OCI-LY7 (cell line): ENCODE data around the gene SLC31A2. TPM values are rescaled to one million over a fixed set of nuclear protein-coding genes. Genes with fewer than 3 reads are reported as not detected.

Experiments used
- BruUV-seq: library from RNA; stranded (reverse); fragments of 400-500 nt; replicated peaks from 2 replicates; lab custom pipeline; 2021; lab: Mats Ljungman, UMichigan
- CTCF ChIA-PET: fragments of 300-600 bp; sonication (Branson Sonifier 250); formaldehyde crosslinking; loops from one replicate; lab custom pipeline; 2022; ENCODE audit warnings: antibody characterized with exemption; ENCODE audit not compliant: unreplicated experiment; lab: Charles Lee
- POLR2A ChIA-PET: fragments of 300-600 bp; sonication (Branson Sonifier 250); formaldehyde crosslinking; loops from one replicate; lab custom pipeline; 2022; ENCODE audit warnings: antibody characterized with exemption; lab: Charles Lee
- DNase-seq: peaks from one replicate; pipeline ENCODE4 v3.0.0-alpha.2; 2015; ENCODE audit warnings: low spot score
- H2AFZ ChIP-seq: fragments of 200-600 bp; sonication (generic), shearing (Covaris generic); 2 replicates; pipeline ENCODE4 v1.6.1; 2014; ENCODE audit warnings: mild to moderate bottlenecking, antibody characterized with exemption, low read length, moderate library complexity
- H3K27ac ChIP-seq: fragments of 200-600 bp; sonication (generic); 2 replicates; pipeline ENCODE4 v1.5.1; 2014; ENCODE audit warnings: mixed run types, low read depth, mild to moderate bottlenecking, moderate library complexity, low read length, inconsistent platforms; ENCODE audit not compliant: poor library complexity, severe bottlenecking
- H3K36me3 ChIP-seq: fragments of 200-600 bp; sonication (generic); 2 replicates; pipeline ENCODE4 v1.6.1; 2014; ENCODE audit warnings: mild to moderate bottlenecking, antibody characterized with exemption, low read length, moderate library complexity, mixed read lengths; ENCODE audit not compliant: insufficient read depth
- H3K4me1 ChIP-seq: fragments of 200-600 bp; sonication (generic); 2 replicates; pipeline ENCODE4 v1.5.1; 2014; ENCODE audit warnings: mild to moderate bottlenecking, low read length; ENCODE audit not compliant: insufficient read depth, poor library complexity, severe bottlenecking
- H3K4me2 ChIP-seq: fragments of 200-600 bp; sonication (generic); 2 replicates; pipeline ENCODE4 v1.6.1; 2014; ENCODE audit warnings: mild to moderate bottlenecking, low read length
- H3K4me3 ChIP-seq: fragments of 200-600 bp; sonication (generic); 2 replicates; pipeline ENCODE4 v1.5.1; 2014; ENCODE audit warnings: mild to moderate bottlenecking, low read depth, low read length; ENCODE audit not compliant: poor library complexity, severe bottlenecking
- H3K79me2 ChIP-seq: fragments of 200-600 bp; sonication (generic); 2 replicates; pipeline ENCODE4 v1.6.1; 2016; ENCODE audit warnings: low read depth, mild to moderate bottlenecking, low read length, moderate library complexity, mixed read lengths; ENCODE audit not compliant: insufficient read depth
- H3K9me2 ChIP-seq: fragments of 200-600 bp; sonication (generic); 2 replicates; pipeline ENCODE4 v1.6.1; 2016; ENCODE audit warnings: mild to moderate bottlenecking, low read length, mixed read lengths; ENCODE audit not compliant: insufficient read depth
- H3K9me3 ChIP-seq: fragments of 200-600 bp; sonication (generic); 2 replicates; pipeline ENCODE4 v1.6.1; 2014; ENCODE audit warnings: mild to moderate bottlenecking, mixed run types, low read length, mixed read lengths
- H4K20me1 ChIP-seq: fragments of 200-600 bp; sonication (generic); 2 replicates; pipeline ENCODE4 v1.6.1; 2014; ENCODE audit warnings: mild to moderate bottlenecking, antibody characterized with exemption, low read length, moderate library complexity, mixed read lengths; ENCODE audit not compliant: insufficient read depth
- CTCF ChIP-seq: fragments of 200-600 bp; sonication (generic); conservative IDR thresholded peaks from 2 replicates; pipeline ENCODE4 v1.5.1; 2014; ENCODE audit warnings: mild to moderate bottlenecking, antibody characterized with exemption, low read length, moderate library complexity, mixed read lengths
- EZH2phosphoT487 ChIP-seq: fragments of 200-600 bp; sonication (generic); IDR thresholded peaks from 2 replicates; pipeline ENCODE4 v1.6.1; 2018; ENCODE audit warnings: low read depth, borderline replicate concordance, mild to moderate bottlenecking, mixed run types, antibody characterized with exemption, low read length, moderate library complexity, mixed read lengths
- intact Hi-C: fragments of 100-400 bp; cut with micrococcal nuclease; formaldehyde crosslinking; loops from one replicate; pipeline ENCODE4 v1.10.0; 2022; ENCODE audit not compliant: unreplicated experiment
- total RNA-seq, 2 experiments: library from RNA; depleted of rRNA in 1 of 2; stranded (reverse); fragments of >200 nt in 1 of 2; shearing (Covaris generic) in 1 of 2; gene quantifications; 2 replicates each; pipeline ENCODE4 v1.2.3, GENCODE V29; 2014 to 2022

The SLC31A2 gene
- total RNA-seq, 2 experiments from 2014 or later, result 1.3 to 2.7 TPM

GRCh38 chr9:113152699-113153098, 1.9 kb downstream of the SLC31A2 start:
- Histone ChIP-seq H4K20me1 (no peaks in the 10 kb centered on the region), H3K9me2 (no peaks in the 10 kb centered on the region), H3K36me3 (no peaks in the 10 kb centered on the region), H3K27ac (no peak overlapping the region), H3K9me3 (no peaks in the 10 kb centered on the region), H3K4me2 (no peak overlapping the region), H3K4me3 (no peak overlapping the region), H3K4me1 (peaks cover 6% of the 10 kb centered on the region), H3K79me2 (no peaks in the 10 kb centered on the region), H2AFZ (no peak overlapping the region)
- no peak for DNase-seq
- TF ChIP-seq EZH2phosphoT487 (no peak), CTCF (no peak)
- BruUV-seq, result no TSS peak
- intact Hi-C loops, result no loop called here
- ChIA-PET POLR2A (interaction anchor here (0.7 kb wide), 1 partner anchor 212 kb away, joined by 5 read pairs; no protein-coding TSS in a partner anchor), CTCF (no interaction called here)

GRCh38 chr9:113153599-113153998, 2.8 kb downstream of the SLC31A2 start:
- Histone ChIP-seq H3K79me2 (no peaks in the 10 kb centered on the region), H3K4me3 (no peak overlapping the region), H3K4me2 (no peak overlapping the region), H3K27ac (no peak overlapping the region), H3K4me1 (peaks cover 6% of the 10 kb centered on the region), H2AFZ (no peak overlapping the region), H3K9me3 (no peaks in the 10 kb centered on the region), H3K9me2 (no peaks in the 10 kb centered on the region), H4K20me1 (no peaks in the 10 kb centered on the region), H3K36me3 (peaks cover 2% of the 10 kb centered on the region; the same call in 1 of the 2 replicates)
- intact Hi-C loops, result no loop called here
- DNase-seq, result no peak
- ChIA-PET CTCF (no interaction called here), POLR2A (interaction anchor here (0.7 kb wide), 1 partner anchor 211 kb away, joined by 5 read pairs; no protein-coding TSS in a partner anchor)
- TF ChIP-seq EZH2phosphoT487 (no peak), CTCF (no peak)
- BruUV-seq, result no TSS peak

GRCh38 chr9:113154471-113154870, 3.7 kb downstream of the SLC31A2 start:
- no peak for DNase-seq
- Histone ChIP-seq H2AFZ (no peak overlapping the region), H3K27ac (no peak overlapping the region), H3K9me2 (no peaks in the 10 kb centered on the region), H3K4me1 (peaks cover 6% of the 10 kb centered on the region), H3K36me3 (peaks cover 9% of the 10 kb centered on the region; the same call in 1 of the 2 replicates), H3K79me2 (no peaks in the 10 kb centered on the region), H3K4me3 (no peak overlapping the region), H3K9me3 (no peaks in the 10 kb centered on the region), H4K20me1 (no peaks in the 10 kb centered on the region), H3K4me2 (no peak overlapping the region)
- intact Hi-C loops, result no loop called here
- no TSS peak for BruUV-seq
- ChIA-PET POLR2A (no interaction called here), CTCF (no interaction called here)
- TF ChIP-seq EZH2phosphoT487 (no peak), CTCF (no peak)
